GM12878 (cell line): ENCODE data around the gene KRT4. TPM values are rescaled to one million over a fixed set of nuclear protein-coding genes. Genes with fewer than 3 reads are reported as not detected.

Experiments used
- ATAC-seq: fragments of 200-7000 bp; cut with Tn5 transposase; 3 replicates; pipeline ENCODE4 v1.9.1; 2020; ENCODE audit warnings: mild to moderate bottlenecking, moderate library complexity
- BruUV-seq: library from RNA; stranded (reverse); fragments of 400-500 nt; replicated peaks from 2 replicates; lab custom pipeline; 2021; lab: Mats Ljungman, UMichigan
- CTCF ChIA-PET: fragments of 300-600 bp; sonication (Branson Sonifier 250); formaldehyde crosslinking; extraction: SDS; loops from one replicate; lab custom pipeline; 2021; ENCODE audit warnings: inconsistent platforms; lab: Yijun Ruan, JAX
- POLR2A ChIA-PET: fragments of 350-600 bp; formaldehyde crosslinking; extraction: SDS; loops from one replicate; lab custom pipeline; 2021; ENCODE audit warnings: inconsistent platforms; lab: Charles Lee
- RAD21 ChIA-PET: fragments of 300-600 bp; sonication (Branson Sonifier 250); formaldehyde crosslinking; loops from one replicate; lab custom pipeline; 2023; ENCODE audit warnings: antibody characterized with exemption; ENCODE audit not compliant: unreplicated experiment; lab: Charles Lee
- SMC1A ChIA-PET: fragments of 300-600 bp; sonication (Branson Sonifier 250); formaldehyde crosslinking; loops from one replicate; lab custom pipeline; 2023; ENCODE audit not compliant: unreplicated experiment, uncharacterized antibody; lab: Charles Lee
- DNase-seq: peaks from one replicate; pipeline ENCODE4 v3.0.0-alpha.2; 2011; ENCODE audit warnings: low read depth, low spot score
- FAIRE-seq: peaks from 3 replicates; lab custom pipeline; 2011; peaks lifted over from hg19 to GRCh38; lab: Jason Lieb, UNC
- H2AFZ ChIP-seq: 2 replicates; pipeline ENCODE4 v1.6.0; 2011; ENCODE audit warnings: low read depth, low read length, control low read depth; ENCODE audit not compliant: control insufficient read depth
- H3K27ac ChIP-seq: 2 replicates; pipeline ENCODE4 v1.5.1; 2011; ENCODE audit warnings: control low read depth; ENCODE audit not compliant: control insufficient read depth, insufficient read depth
- H3K27me3 ChIP-seq, 2 experiments: replicated peaks in 1 of 2; 2 replicates each; pipeline versions ENCODE4 v1.6.0 to v1.6.1; 2011; ENCODE audit warnings: low read length in 1 of 2; ENCODE audit not compliant: control insufficient read depth in 2 of 2, insufficient read depth in 2 of 2
- H3K36me3 ChIP-seq, 2 experiments: 2 replicates each; pipeline ENCODE4 v1.5.1; 2011; ENCODE audit warnings: low read length in 1 of 2; ENCODE audit not compliant: control insufficient read depth in 2 of 2, insufficient read depth in 2 of 2
- H3K4me1 ChIP-seq: 2 replicates; pipeline ENCODE4 v1.6.1; 2011; ENCODE audit warnings: mild to moderate bottlenecking, low read length, moderate library complexity, mixed read lengths; ENCODE audit not compliant: control insufficient read depth, insufficient read depth
- H3K4me2 ChIP-seq: 2 replicates; pipeline ENCODE4 v1.6.0; 2011; ENCODE audit warnings: control low read depth; ENCODE audit not compliant: control insufficient read depth, insufficient read depth
- H3K4me3 ChIP-seq: fragments of 200-600 bp; sonication (generic); 2 replicates; pipeline ENCODE4 v1.5.1; 2016
- H3K79me2 ChIP-seq: 2 replicates; pipeline ENCODE4 v1.6.0; 2011; ENCODE audit warnings: low read length; ENCODE audit not compliant: control insufficient read depth, insufficient read depth
- H3K9ac ChIP-seq: 2 replicates; pipeline ENCODE4 v1.8.0; 2011; ENCODE audit warnings: low read length, control low read depth, mixed read lengths; ENCODE audit not compliant: control insufficient read depth, insufficient read depth
- H3K9me3 ChIP-seq: replicated peaks from 3 replicates; pipeline ENCODE4 v1.5.1; 2011; ENCODE audit warnings: mild to moderate bottlenecking, low read length; ENCODE audit not compliant: control insufficient read depth, insufficient read depth
- H4K20me1 ChIP-seq: 2 replicates; pipeline ENCODE4 v1.6.0; 2011; ENCODE audit not compliant: control insufficient read depth, insufficient read depth
- BACH1 ChIP-seq: fragments of 450-650 bp; IDR thresholded peaks from 2 replicates; pipeline ENCODE4 v1.6.1; 2017; ENCODE audit warnings: mild to moderate bottlenecking, borderline replicate concordance
- BHLHE40 ChIP-seq, 2 experiments: fragments of 450-650 bp in 1 of 2; IDR thresholded peaks; 2 replicates each; pipeline ENCODE4 v1.6.1; 2011 to 2017; ENCODE audit warnings: low read depth in 2 of 2, borderline replicate concordance in 1 of 2, improper control_type of control experiment in 1 of 2, low read length in 1 of 2, mild to moderate bottlenecking in 1 of 2
- CBX3 ChIP-seq: fragments of 200-600 bp; sonication (generic); IDR thresholded peaks from 2 replicates; pipeline ENCODE4 v1.6.1; 2016; ENCODE audit warnings: low read depth, borderline replicate concordance
- CHD2 ChIP-seq: IDR thresholded peaks from 2 replicates; pipeline ENCODE4 v1.6.1; 2011; ENCODE audit warnings: low read depth, low read length, improper control_type of control experiment, borderline replicate concordance
- CREB1 ChIP-seq: IDR thresholded peaks from 2 replicates; pipeline ENCODE4 v1.6.1; 2012; ENCODE audit warnings: low read depth, mild to moderate bottlenecking, inconsistent platforms
- JUNB ChIP-seq: IDR thresholded peaks from 2 replicates; pipeline ENCODE4 v1.6.1; 2016; ENCODE audit warnings: antibody characterized with exemption, mild to moderate bottlenecking
- MEF2A ChIP-seq: IDR thresholded peaks from 2 replicates; pipeline ENCODE4 v1.6.1; 2011; ENCODE audit warnings: low read depth, mild to moderate bottlenecking, low read length, moderate library complexity; ENCODE audit not compliant: insufficient read depth
- SP1 ChIP-seq: IDR thresholded peaks from one replicate; pipeline ENCODE4 v1.6.1; 2011; ENCODE audit warnings: low read depth, low read length
- SREBF1 ChIP-seq: IDR thresholded peaks from 2 replicates; pipeline ENCODE4 v1.6.1; 2012; ENCODE audit warnings: mild to moderate bottlenecking, low read length
- TAF1 ChIP-seq: IDR thresholded peaks from 2 replicates; pipeline ENCODE4 v1.6.1; 2011; ENCODE audit warnings: mild to moderate bottlenecking, low read depth, low read length, borderline replicate concordance
- ZBED1 ChIP-seq: IDR thresholded peaks from 2 replicates; pipeline ENCODE4 v1.6.1; 2016; ENCODE audit warnings: borderline replicate concordance
- ZNF207 ChIP-seq: fragments of 450-650 bp; IDR thresholded peaks from 2 replicates; pipeline ENCODE4 v1.6.1; 2014; ENCODE audit warnings: antibody characterized with exemption, mild to moderate bottlenecking, borderline replicate concordance
- ZNF274 ChIP-seq: IDR thresholded peaks from one replicate; pipeline ENCODE4 v1.8.0; 2011; ENCODE audit not compliant: insufficient read length, insufficient read depth
- WGBS: methylation state at CpG from one replicate; pipeline ENCODE4 v1.1.6; 2016; ENCODE audit warnings: low lambda C conversion rate; ENCODE audit not compliant: insufficient replicate concordance, insufficient coverage; ENCODE audit errors: missing lambda C conversion rate; 5-methylcytosine and 5-hydroxymethylcytosine counted together
- in situ Hi-C: fragments of 300-500 bp; cut with MboI; formaldehyde crosslinking; loops from 9 replicates; pipeline ENCODE4 v1.14.3; 2018; ENCODE audit warnings: mixed read lengths
- intact Hi-C: fragments of 100-400 bp; cut with micrococcal nuclease; formaldehyde crosslinking; loops from one replicate; pipeline ENCODE4 v1.14.2; 2022; ENCODE audit not compliant: unreplicated experiment
- polyA plus RNA-seq, 11 experiments: library from polyadenylated mRNA; depleted of rRNA in 4 of 11; unstranded in 6 of 11; stranded (reverse) in 5 of 11; fragments of >200 nt; fragmentation: Nextera tagmentation in 4 of 11; fragmentation: Illumina TruSeq in 1 of 11; extraction: Ambion mirVana in 4 of 11; extraction: Trizol in 1 of 11; gene quantifications; 1 replicate in 1 of 11; 2 replicates in 10 of 11; pipeline versions ENCODE4 v1.2.1 to v1.2.3, GENCODE V29; 2011 to 2016; ENCODE audit warnings: inconsistent platforms in 2 of 11, missing spikeins in 2 of 11, low read depth in 1 of 11
- total RNA-seq, 4 experiments: library from RNA; depleted of rRNA in 3 of 4; stranded (reverse); fragments of >200 nt in 3 of 4; fragmentation: Illumina TruSeq in 1 of 4; extraction: Trizol in 1 of 4; gene quantifications; 2 replicates each; pipeline versions ENCODE4 v1.2.1 to v1.2.3, GENCODE V29; 2013 to 2021

KRT4 gene
- total and polyA plus RNA-seq, 10 of the 15 experiments (the other 5 are each of a cell fraction or from before 2014, with no cell fraction given): not detected

DNA sequence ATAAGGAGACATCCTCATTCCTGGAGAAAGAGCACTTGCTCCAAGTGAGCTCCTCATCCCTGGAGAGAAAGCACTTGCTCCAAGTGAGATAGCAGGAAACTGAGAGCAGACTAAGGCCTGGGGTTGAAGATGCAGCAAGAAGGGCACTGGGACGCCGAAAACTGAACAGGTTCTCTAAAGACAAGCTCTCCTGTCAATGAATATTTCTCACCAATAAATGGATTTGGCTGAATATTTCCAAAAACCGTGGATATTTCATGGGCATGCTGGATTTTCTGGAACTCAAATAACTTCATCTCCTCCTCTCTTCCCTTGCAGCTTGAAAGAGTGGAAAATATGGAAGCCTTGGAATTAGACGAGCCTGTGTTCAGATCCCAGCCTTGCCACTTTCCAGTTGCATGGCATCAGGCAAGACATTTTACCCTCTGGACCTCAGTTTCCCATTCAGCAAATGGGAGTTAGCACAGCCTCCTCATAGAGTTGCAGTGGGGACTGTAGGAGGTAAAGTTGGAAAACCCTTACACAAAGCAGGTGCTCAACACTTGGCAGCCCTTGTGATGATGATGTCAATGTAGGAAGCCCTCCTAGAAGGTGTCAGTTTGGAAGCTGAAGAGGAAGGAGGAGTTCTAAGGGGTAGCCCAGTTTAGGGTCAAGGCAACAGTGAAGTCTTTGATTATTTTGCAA is 32.4 kb downstream of the KRT4 start:
- no peak for FAIRE-seq
- no peak for TF ChIP-seq CBX3
- TF ChIP-seq CHD2: no peak
- TF ChIP-seq SP1: no peak
- no peak for TF ChIP-seq BACH1
- no peak for TF ChIP-seq ZBED1
- no peak for TF ChIP-seq BHLHE40 (IDR thresholded peaks at IDR 0.05; ENCODE audit: borderline replicate concordance in 1 of 2, low read depth in 2 of 2, low read length in 1 of 2)
- TF ChIP-seq MEF2A: no peak
- no peak for TF ChIP-seq CREB1
- no peak for TF ChIP-seq TAF1
- no peak for TF ChIP-seq JUNB
- no peak for TF ChIP-seq SREBF1
- no peak for TF ChIP-seq ZNF274
- TF ChIP-seq ZNF207: no peak
- Histone ChIP-seq H3K4me3 (no peak overlapping the region), H3K79me2 (no peaks in the 10 kb centered on the region), H3K4me1 (no peaks in the 10 kb centered on the region), H3K27ac (no peak overlapping the region), H3K4me2 (no peak overlapping the region), H3K9me3 (no peaks in the 10 kb centered on the region), H3K27me3 (peaks cover 1 to 3% of the 10 kb centered on the region in 2 experiments; a peak in 3 of 4 replicates), H3K9ac (no peak overlapping the region), H3K36me3 (no peaks in the 10 kb centered on the region), H4K20me1 (no peaks in the 10 kb centered on the region), H2AFZ (no peak overlapping the region)
- no TSS peak for BruUV-seq
- 0% methylated on average over 4 of the region's 4 CpGs for WGBS
- ChIA-PET SMC1A (no interaction called here), POLR2A (no interaction called here), CTCF (interaction anchor here (1.2 kb wide), 1 partner anchor 9 kb away, joined by 5 read pairs; no protein-coding TSS in a partner anchor), RAD21 (no interaction called here)
- in situ Hi-C loops (no loop called here), intact Hi-C loops (no loop called here)
- DNase-seq: no peak
- ATAC-seq: no peak
